NCI-H1105 treated with DMSO at 0.1 percent for 48 hours (cell line): ENCODE results near the gene HM13.
"Not testable (repeated sequence)": the region's sequence is repeated elsewhere in the genome, so short reads cannot be mapped to it uniquely, and the experiment has no call there.

Experiments used
- DNase-seq: peaks from one replicate; lab custom pipeline; 2025; lab: John Stamatoyannopoulos, UW

Gene HM13

GRCh38 chr20:31514154-31515071 lies at the start of gene HM13:
TSS of gene HM13 (plus strand) at chr20:31514442. CDS start at chr20:31514552, 110 bp downstream.
- peak; percentile 90 for DNase-seq

DNA sequence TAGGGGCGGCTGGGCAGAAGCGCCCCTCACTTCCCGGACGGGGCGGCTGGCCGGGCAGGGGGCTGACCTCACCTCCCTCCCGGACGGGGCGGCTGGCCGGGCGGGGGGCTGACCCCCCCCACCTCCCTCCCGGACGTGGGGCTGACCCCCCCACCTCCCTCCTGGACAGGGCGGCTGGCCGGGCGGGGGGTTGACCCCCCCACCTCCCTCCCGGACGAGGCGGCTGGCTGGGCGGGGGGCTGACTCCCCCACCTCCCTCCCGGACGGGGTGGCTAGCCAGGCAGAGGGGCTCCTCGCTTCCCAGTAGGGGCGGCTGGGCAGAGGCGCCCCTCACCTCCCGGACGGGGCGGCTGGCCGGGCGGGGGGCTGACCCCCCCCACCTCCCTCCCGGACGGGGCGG lies 43.3 kb upstream of the HM13 start:
- DNase-seq: not testable (repeated sequence)

DNA sequence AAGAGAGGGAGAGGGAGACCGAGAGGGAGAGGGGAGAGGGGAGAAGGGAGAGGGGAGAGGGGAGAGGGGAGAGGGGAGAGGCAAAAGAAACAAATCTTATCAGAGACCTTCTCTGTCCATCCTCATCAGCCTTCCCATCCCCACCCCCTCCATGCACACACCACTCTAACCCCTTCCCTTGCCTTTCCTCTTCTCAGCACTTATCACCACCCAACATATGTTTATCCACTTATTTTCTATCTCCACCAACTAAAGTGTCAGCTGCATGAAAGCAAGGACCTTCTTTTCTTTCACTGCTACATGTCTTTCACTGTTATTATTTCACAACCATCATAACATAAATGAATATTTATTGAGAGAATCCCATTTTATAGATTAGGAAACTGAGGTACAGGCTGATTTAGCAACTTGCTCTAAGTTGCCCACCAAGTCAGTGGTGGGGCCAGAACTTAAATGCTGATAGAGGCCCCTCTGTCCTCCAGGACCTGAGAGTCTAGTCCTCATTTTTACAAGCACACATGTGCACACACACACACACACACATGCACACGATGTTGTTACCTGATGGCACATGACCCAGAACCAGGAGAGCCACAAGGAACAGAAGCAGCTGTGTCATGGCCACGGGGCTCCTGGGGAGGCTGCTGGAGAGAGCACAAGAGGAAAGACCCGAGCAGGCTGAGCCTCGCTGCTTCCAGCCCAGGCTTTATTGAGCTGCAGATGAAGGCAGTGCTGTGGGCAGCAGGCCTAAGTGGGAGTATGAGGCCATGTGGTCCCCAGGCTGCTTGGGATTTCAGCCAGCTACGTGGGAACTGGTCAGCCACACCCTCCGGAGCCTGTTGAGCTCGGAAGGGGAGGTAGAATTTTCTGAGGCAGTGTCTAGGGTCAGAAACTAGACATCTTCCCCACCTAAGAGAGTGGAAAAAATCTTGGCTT lies 41.6 kb upstream of the HM13 start:
- no peak for DNase-seq

GRCh38 chr20:31473331-31474096 lies 40.7 kb upstream of the HM13 start:
- no peak for DNase-seq

DNA sequence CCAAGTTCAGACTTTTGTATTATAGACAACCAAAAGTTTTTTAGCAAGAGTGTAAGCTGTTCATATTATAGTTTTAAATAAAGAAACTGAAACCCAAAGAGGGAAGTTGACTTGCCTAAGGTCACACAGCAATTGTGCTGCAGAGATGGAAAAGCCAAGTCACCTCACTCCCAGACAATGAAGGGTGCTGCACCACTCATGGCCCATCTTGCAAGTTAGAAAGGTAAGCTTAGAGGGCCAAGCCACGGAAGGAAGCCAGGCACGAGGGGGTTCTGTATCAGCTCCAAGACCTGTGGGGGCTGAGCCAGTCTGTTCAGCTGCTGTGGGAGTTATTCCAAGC lies 40.2 kb upstream of the HM13 start:
- DNase-seq: no peak

DNA sequence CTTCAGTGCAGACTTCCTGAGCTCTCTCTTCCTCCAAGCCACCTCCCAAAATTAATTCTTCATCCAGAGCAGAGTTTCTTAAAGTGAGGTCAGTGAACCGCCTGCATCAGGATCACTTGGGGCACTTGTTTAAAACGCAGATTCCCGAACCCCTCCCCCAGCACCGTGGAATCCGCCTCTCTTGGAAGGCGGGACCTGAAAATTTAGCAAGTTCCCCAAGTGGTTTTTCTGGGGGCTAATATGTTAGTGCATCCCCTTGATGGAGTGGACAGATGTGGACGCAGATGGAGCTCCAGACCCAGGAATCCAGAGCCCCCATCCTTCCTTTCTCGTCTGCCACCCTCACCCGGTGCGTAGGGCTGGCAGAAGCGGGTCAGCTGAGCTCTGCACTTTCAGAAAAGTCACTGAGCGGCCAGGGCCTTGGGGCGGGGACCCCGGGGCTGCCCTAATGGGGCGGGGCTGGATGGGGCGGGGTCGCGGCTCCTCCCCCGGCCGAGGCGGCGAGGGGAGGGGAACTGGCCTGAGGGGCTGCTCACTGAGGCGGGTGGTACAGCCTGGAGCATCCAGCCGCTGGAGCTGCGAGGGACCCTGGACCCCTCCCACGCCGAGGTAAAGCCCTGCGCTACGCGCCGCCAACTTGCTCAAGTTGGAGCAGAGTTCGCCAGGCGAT lies 39.3 kb upstream of the HM13 start, which contains the start of the genes DEFB124 and REM1:
Gene DEFB124 (minus strand): TSS at position 370 of the 670 bp plus-strand sequence. CDS start 2,114 bp downstream, outside the sequence.
Gene REM1 (plus strand): TSS at position 531 of the 670 bp plus-strand sequence. CDS start 1,158 bp downstream, outside the sequence.
- DNase-seq: no peak

DNA sequence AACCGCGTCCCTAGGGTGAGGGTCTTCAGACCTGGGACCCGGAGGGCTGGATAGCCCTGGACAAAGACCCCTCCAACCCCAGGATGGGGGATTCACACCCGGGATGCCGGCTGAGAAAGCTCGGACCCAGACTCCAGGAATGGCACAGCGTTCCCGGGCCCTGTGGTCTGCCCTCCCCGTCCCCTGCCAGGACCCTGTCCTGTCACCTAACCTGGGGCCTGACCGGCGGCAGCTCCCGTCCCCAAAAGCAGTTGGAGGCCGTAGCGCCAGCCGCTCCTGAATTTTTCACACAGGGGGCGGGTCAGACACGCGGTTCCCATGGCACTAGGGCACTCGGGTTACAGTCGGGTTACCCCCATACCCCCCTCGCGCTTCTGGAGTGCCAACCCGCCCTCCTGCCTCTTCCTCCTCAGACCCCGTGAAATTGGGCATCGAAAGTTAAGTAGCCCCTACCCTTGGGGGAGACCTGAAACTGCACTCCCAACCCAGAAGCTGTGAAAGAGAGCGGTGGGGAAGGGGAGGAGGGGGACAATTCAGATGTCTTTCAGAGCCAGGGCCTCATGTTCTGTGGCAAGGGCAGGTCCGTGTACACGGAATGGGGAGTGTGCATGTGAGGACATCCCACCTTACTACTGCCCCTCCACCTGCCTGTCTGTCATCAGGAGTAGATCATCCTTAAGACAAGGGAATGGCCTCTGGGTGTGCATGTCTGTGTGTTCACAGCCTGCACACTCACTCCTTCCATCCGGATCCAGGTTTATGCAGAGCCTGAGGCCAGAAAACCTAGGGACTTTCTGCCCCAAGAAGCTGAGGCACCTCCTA lies 38.6 kb upstream of the HM13 start:
- no peak for DNase-seq

- no peak for DNase-seq
These were observed 38.0 kb upstream of the HM13 start for GRCh38 chr20:31476294-31476585.

DNA sequence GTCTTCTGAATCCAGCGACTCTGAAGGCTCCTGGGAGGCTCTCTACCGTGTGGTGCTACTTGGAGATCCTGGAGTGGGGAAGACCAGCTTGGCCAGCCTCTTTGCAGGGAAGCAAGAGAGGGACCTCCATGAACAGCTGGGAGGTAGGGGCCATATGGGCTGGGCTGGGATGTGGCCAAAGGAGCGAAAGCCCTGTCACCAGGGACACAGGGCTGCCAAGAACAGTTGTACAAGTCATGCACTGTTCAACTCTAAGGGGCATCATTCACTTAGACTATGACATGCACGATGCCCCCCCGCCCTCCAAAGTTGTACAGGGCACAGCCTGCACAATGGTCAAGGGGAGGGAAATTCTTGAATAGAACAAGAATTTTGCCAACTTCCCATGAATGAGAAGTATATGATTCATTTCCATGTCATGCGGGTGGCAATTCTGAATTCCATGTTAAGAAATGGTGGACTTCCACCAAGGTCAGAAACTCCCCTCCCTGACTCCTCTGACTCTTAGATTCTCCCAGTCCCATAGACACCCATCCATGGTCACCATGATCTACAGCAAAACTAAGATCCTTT lies 37.5 kb upstream of the HM13 start:
- no peak for DNase-seq

DNA sequence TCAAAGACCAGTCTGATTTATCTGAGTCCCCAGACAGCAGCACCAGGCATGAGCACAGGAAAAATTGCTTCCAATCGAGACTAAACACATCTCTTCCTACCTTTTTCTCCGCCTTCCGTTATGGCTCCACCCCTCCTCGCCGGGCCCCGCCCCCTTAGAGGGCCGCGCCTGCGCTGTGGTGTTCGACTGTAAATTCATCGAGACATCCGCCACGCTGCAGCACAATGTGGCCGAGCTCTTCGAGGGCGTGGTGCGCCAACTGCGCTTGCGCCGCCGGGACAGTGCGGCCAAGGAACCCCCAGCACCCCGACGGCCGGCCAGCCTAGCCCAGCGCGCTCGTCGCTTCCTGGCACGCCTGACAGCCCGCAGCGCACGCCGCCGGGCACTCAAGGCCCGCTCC lies 30.2 kb upstream of the HM13 start:
- no peak for DNase-seq

DNA sequence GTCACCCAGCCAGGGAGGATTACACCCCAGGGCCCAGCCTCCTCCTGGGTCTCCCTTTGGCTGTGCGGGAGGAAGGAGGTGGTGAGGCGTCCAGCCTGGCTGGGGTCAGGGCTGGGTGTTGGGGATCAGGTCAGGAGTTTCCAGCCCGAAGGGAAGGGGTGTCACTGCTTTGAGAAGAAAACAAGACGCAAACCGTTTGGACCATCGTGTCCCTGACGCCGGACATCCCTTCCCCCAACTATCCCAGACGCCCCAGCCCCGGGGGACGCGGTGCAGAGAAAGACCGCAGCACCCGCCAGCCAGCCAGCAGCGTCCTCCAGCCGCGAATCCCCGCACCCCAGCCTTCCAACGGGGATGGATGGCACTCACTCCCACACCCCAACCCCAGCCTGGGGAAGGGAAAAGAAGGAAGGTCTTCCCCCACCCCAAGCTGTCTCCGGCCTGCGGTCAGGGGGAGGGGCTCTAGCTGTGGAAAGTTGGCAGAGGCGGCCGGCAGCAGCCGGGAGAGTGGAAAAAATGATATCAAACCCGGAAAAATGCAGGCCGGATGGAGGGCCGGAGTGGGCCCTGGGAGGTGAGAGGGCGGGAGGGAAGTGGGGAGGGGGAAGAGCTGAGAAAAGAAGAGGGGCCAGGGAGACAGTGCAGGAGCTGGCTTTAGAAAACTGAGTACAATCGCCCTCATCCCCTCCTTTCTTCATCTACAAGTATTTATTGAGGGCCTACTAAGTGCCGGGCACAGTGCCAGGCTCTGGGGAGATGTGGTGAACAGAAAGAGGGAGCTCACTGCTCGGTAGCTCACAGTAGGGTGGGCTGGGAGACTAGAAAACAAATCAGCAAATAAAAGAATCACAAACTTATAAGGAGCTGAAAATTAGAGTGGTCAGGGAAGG lies 28.5 kb upstream of the HM13 start:
- DNase-seq: no peak

- no peak for DNase-seq
These were observed 26.1 kb upstream of the HM13 start for GRCh38 chr20:31488115-31488514.

- no peak for DNase-seq
These were observed 25.1 kb upstream of the HM13 start for GRCh38 chr20:31489152-31489551.

- no peak for DNase-seq
These were observed 23.5 kb upstream of the HM13 start for GRCh38 chr20:31490752-31491151.

GRCh38 chr20:31494131-31494530 lies 20.1 kb upstream of the HM13 start:
- no peak for DNase-seq

GRCh38 chr20:31496761-31497295 lies 17.4 kb upstream of the HM13 start:
- DNase-seq: peak; percentile 41

DNA sequence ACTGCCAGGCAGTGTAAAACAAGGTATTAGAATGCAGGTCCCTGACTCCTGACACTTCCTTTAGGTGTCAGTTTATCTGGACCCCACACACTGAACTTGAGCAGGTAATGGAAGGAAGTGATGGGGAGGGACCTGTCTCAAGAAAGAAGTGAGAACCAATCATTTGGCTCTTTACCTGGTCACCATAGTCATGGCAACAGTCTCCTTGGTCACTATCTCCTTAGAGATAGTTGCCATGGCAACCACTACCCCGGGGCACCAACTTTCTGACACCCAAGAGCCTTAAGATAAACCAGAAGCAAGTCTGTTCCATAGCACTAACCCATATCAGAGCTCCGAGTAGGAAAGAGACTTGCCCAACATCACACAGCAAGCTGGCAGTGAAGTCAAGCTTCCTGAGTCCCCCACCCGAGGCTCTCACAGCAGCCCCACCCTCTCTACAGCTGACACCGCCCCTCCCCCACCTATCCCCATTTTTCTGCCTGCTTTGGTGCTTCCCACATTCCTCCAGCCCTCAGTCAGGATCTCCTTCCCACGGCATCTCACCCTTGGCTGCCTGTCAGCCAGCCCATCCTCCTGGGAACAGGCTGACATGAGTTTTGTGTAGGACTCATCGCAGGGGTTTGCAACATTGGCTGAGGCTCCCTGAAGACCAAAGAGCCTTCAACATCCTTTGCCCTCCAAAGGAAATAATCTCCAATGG lies 16.3 kb upstream of the HM13 start:
- peak; percentile 58 for DNase-seq

DNA sequence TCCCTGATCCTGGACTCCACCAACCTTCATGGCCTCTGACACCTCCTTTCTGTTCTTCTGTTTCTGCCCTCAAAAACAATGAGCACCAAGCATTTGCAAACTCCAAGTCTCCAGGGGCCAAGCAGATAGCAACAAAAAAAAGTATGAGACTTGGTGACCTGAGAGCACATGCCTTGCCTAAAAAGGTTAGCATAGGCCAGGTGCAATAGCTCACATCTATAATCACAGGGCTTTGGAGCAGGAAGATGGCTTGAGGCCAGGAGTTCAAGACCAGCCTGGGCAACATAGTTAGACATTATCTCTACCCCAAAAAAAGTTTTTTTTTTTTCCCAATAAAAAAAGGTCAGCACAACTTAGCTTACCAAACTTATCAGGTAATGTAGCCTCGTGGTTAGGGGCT lies 13.7 kb upstream of the HM13 start:
- DNase-seq: no peak
